ENCODE data around the gene ZGLP1. TPM values are rescaled to one million over a fixed set of nuclear protein-coding genes. Genes with fewer than 3 reads are reported as not detected.

Gene ZGLP1
- total RNA-seq, 1 donor from 2014 or later, result 4.2 TPM

- no peak for DNase-seq (ENCODE audit: low spot score)
- Mint-ChIP-seq H3K4me1 (ENCODE audit: low read depth) (peaks cover 29% of the 10 kb centered on the region), H3K9me3 (no peaks in the 10 kb centered on the region), H3K4me3 (no peak overlapping the region), H3K36me3 (ENCODE audit: low read depth) (peaks cover 37% of the 10 kb centered on the region), H3K27ac (no peak overlapping the region), H3K27me3 (ENCODE audit: insufficient read depth) (no peaks in the 10 kb centered on the region)
- intact Hi-C loops (cut with micrococcal nuclease), result no loop called here
Measured at GRCh38 chr19:10258080-10258710, 51.4 kb downstream of the ZGLP1 start.

DNA sequence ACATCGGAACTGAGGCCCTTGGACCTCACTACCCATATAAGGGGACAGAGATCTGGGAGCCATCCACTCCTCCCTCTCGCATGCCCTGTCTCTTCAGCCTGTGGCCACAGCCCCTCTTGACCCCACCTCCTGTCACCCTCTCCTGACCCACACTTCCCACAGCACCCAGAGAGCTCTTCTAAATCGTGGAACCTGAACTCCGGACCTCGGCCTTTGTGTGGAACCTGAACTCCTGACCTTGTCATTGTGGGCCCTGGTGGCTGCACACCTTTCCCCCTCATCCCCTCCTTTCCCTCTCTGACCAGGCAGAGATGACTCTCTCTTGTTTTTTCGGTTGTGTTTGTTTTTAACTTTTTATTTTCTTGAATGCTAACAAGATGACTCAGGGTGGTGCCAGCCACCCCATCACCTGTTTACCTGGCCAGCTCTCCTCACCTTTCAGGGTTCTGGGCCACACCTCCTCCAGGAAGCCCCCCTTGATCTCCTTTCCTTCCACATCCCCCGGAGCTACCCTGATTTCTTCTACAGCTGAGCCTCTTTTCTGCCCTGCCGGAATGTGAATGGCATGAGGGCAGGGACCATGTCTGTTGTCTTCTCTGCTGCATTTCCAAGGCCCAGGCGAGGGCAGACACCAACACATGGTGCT is 52.5 kb downstream of the ZGLP1 start:
- peaks cover 35% of the 10 kb centered on the region for H3K4me1 Mint-ChIP-seq (ENCODE audit: low read depth)
- H3K36me3 Mint-ChIP-seq (ENCODE audit: low read depth), result peaks cover 37% of the 10 kb centered on the region
- no peaks in the 10 kb centered on the region for H3K9me3 Mint-ChIP-seq
- H3K4me3 Mint-ChIP-seq, result no peak overlapping the region
- no peak for DNase-seq (ENCODE audit: low spot score)
- no peaks in the 10 kb centered on the region for H3K27me3 Mint-ChIP-seq (ENCODE audit: insufficient read depth)
- no peak overlapping the region for H3K27ac Mint-ChIP-seq
- intact Hi-C loops (cut with micrococcal nuclease), result no loop called here

DNA sequence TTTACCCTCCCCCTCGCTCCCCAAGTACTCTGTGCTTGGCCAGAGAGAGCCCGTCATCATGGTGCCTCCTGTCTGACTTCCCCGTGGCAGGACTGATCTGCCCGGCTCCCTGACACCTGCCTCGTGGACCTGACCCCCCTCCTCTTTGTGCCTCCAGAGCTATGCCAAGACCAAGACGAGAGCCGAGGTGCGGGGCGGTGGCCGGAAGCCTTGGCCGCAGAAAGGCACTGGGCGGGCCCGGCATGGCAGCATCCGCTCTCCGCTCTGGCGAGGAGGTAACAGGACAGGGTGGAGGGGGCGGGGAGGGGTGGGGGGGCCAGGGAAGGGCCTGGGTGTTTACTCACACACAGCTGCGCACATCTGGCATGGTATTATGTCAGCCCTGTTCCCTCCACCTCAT is 53.1 kb downstream of the ZGLP1 start:
- H3K4me1 Mint-ChIP-seq (ENCODE audit: low read depth), result peaks cover 32% of the 10 kb centered on the region
- no peak overlapping the region for H3K4me3 Mint-ChIP-seq
- no peak for DNase-seq (ENCODE audit: low spot score)
- H3K27ac Mint-ChIP-seq, result no peak overlapping the region
- H3K27me3 Mint-ChIP-seq (ENCODE audit: insufficient read depth), result no peaks in the 10 kb centered on the region
- H3K36me3 Mint-ChIP-seq (ENCODE audit: low read depth), result peaks cover 39% of the 10 kb centered on the region
- intact Hi-C loops (cut with micrococcal nuclease), result no loop called here
- no peaks in the 10 kb centered on the region for H3K9me3 Mint-ChIP-seq

DNA sequence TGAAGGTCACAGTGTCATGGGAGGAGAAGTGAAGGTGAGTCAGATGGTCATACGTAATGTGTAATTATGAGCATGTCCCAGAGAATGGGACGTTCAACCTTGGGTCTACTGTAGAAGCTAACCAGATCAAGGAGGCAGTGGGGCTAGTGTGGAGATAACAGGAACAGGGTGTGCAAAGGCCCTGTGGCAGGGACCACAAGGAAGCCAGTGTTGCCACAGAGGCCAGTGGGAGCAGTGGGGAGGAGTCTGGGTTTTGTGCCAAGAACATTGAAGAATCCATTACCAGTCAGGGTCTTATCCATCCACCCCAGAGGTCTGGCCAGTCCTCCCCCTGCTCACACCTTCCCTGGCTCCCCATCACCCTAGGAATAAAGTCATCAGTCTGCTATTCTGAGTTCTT is 54.3 kb downstream of the ZGLP1 start:
- no peak for DNase-seq (ENCODE audit: low spot score)
- H3K4me1 Mint-ChIP-seq (ENCODE audit: low read depth), result peaks cover 26% of the 10 kb centered on the region
- no peak overlapping the region for H3K4me3 Mint-ChIP-seq
- H3K36me3 Mint-ChIP-seq (ENCODE audit: low read depth), result peaks cover 39% of the 10 kb centered on the region
- intact Hi-C loops (cut with micrococcal nuclease), result no loop called here
- H3K27me3 Mint-ChIP-seq (ENCODE audit: insufficient read depth), result no peaks in the 10 kb centered on the region
- no peaks in the 10 kb centered on the region for H3K9me3 Mint-ChIP-seq
- H3K27ac Mint-ChIP-seq, result no peak overlapping the region

Other genes with a start within 250 kb of the ZGLP1 start
- gene SHFL, start 223.5 kb downstream of the ZGLP1 start, total RNA-seq, result 64.1 and 70.5 TPM in 2 replicates
- gene ANGPTL6, start 207.1 kb downstream of the ZGLP1 start, total RNA-seq, result 8.2 and 8.5 TPM in 2 replicates
- gene PPAN, start 203.5 kb downstream of the ZGLP1 start, total RNA-seq, result 234 and 250 TPM in 2 replicates
- gene P2RY11, start 198.1 kb downstream of the ZGLP1 start, total RNA-seq, result 64.4 and 64.9 TPM in 2 replicates
- gene EIF3G, start 189.9 kb downstream of the ZGLP1 start, total RNA-seq, result 371 and 377 TPM in 2 replicates
- gene DNMT1, start 114.9 kb downstream of the ZGLP1 start, total RNA-seq, result 411 and 425 TPM in 2 replicates
- gene S1PR2, start 78.5 kb downstream of the ZGLP1 start, total RNA-seq, result 15.4 and 16.0 TPM in 2 replicates
- 163 and 168 TPM in 2 replicates for gene MRPL4, start 57.6 kb downstream of the ZGLP1 start, total RNA-seq
- 90.8 and 92.2 TPM in 2 replicates for gene ICAM1, start 38.7 kb downstream of the ZGLP1 start, total RNA-seq
- 0.59 and 1.0 TPM in 2 replicates for gene ICAM4, start 22.9 kb downstream of the ZGLP1 start, total RNA-seq
- gene ICAM5, start 19.9 kb downstream of the ZGLP1 start, total RNA-seq, result 1.9 TPM in 2 replicates
- gene FDX2, start 6.2 kb upstream of the ZGLP1 start, total RNA-seq, result 21.6 and 24.4 TPM in 2 replicates
- 92.5 and 92.8 TPM in 2 replicates for gene RAVER1, start 23.7 kb upstream of the ZGLP1 start, total RNA-seq
- 107 and 114 TPM in 2 replicates for gene ICAM3, start 29.8 kb upstream of the ZGLP1 start, total RNA-seq
- gene TYK2, start 70.8 kb upstream of the ZGLP1 start, total RNA-seq, result 268 and 271 TPM in 2 replicates
- gene CDC37, start 93.7 kb upstream of the ZGLP1 start, total RNA-seq, result 320 and 326 TPM in 2 replicates
- 67.7 and 71.1 TPM in 2 replicates for gene PDE4A, start 110.7 kb upstream of the ZGLP1 start, total RNA-seq
- 81.6 and 94.2 TPM in 2 replicates for gene KEAP1, start 193.5 kb upstream of the ZGLP1 start, total RNA-seq
- not detected in 2 replicates for gene S1PR5, start 207.6 kb upstream of the ZGLP1 start, total RNA-seq
- gene ATG4D, start 234.1 kb upstream of the ZGLP1 start, total RNA-seq, result 37.3 and 40.7 TPM in 2 replicates

Data from activated T-helper 1 cell treated with anti-CD3 and anti-CD28 coated beads, Interleukin-12 subunit alpha, Interleukin-12 subunit beta, Interleukin-2, Interleukin-4 antibody, amounts not matched to agents 30 ng/mL and 10 ng/mL and 1 ng/mL, durations not matched to agents 14 hours and 24 hours and 36 hours (primary cell).